HTERT RPE-1 (cell line): ENCODE results near the gene B4GALT5.
"Not testable (repeated sequence)": the region's sequence is repeated elsewhere in the genome, so short reads cannot be mapped to it uniquely, and the experiment has no call there.

Experiments used
- in situ Hi-C: fragments of 300-500 bp; cut with MboI; formaldehyde crosslinking; loops from 4 replicates; pipeline ENCODE4 v1.14.3; 2020; ENCODE audit warnings: low sequenced_read_pairs

Gene B4GALT5, protein sequence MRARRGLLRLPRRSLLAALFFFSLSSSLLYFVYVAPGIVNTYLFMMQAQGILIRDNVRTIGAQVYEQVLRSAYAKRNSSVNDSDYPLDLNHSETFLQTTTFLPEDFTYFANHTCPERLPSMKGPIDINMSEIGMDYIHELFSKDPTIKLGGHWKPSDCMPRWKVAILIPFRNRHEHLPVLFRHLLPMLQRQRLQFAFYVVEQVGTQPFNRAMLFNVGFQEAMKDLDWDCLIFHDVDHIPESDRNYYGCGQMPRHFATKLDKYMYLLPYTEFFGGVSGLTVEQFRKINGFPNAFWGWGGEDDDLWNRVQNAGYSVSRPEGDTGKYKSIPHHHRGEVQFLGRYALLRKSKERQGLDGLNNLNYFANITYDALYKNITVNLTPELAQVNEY

DNA sequence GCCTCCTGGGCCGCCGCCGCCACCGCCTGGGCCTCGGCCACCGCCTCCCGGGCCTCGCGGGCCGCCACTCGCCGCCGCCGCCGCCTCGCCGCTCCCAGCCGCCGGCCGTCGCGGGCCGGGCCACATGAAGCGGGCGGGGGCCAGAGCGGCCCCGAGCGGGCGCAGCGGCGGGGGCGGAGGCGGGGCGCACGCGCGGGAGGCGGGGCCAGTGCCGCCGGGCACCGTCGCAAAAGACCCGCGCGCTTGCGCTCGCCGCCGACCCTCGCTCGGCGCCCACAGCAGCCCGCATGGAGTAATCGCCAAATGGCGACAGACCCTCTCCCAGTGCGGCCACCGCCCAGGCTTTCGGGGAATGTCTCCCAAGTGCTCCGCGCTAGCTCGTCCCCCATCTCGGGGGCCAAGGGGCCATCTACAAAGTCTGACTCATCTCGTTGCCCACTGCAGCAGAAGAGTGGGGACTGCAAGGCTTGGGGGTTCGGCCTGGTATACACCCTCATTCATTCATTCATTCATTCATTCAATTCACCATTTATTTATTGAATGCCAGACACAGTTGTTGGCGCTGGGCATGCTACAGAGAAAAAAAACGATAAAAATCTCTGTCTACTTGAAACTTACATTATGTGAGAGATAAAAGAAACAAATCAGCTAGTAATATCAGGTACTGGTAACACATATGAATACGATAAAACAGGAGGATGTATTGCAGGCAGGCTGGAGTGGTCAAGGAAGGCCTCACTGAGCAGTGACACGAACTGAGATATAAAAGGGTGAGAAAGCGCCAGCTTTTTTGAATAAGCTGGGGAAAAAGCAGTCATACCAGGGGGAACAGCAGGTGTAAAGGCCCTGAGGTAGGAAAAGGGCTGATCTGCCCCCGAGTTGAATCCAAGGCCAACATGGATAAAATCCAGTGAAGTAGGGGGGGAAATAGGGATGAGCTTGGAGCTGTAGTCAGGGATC, at the start of gene B4GALT5:
Gene B4GALT5 (minus strand): TSS at position 126 of the 960 bp plus-strand sequence. CDS start 188 bp downstream, outside the sequence.
- in situ Hi-C loops: no loop called here

DNA sequence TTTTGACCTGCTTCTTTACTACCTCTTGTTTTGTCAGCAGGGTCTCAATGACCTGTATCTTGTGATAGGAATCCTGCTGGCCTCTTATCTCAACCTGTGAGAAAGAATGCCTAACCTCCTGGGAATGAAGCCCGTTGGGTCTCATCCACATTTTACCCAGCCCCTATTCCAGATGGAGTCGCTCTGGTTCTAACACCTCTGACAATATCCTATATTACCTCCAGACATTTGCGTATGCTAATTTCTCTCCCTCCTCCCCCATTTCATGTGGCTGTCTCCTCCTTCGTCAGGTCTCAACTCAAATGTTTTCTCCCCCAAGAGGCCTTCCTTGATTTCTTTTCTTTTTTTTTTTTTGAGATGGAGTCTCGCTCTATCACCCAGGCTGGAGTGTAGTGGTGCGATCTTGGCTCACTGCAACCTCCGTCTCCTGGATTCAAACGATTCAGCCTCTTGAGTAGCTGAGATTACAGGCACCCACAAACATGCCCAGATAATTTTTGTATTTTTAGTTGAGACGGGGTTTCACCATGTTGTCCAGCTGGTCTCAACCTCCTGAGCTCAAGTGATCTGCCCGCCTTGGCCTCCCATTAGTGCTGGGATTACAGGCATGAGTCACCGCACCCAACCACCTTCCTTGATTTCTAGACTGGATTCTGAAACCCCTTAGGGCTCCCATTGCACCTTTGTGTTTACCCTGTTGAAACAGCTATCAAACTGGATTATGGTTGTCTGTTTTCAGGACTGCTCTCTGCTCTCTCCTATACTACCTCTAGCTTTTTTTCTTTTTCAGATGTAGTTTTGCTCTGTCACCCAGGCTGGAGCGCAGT, 49.5 kb upstream of the B4GALT5 start:
- in situ Hi-C loops: no loop called here

DNA sequence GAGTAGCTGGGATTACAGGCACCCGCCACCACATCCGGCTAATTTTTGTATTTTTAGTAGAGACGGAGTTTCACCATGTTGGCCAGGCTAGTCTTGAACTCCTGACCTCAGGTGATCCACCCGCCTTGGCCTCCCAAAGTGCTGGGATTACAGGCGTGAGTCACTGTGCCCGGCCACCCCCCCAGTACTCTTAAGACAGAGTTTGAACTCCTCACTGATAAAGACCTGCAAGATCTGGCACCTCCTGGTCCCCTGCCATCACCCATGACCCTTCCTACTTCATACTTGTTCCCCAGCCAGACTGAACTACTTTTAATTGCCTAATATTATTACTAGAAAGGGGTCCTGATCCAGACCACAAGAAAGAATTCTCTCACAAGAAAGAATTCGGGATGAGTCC, 48.2 kb upstream of the B4GALT5 start:
- in situ Hi-C loops: not testable (repeated sequence)

DNA sequence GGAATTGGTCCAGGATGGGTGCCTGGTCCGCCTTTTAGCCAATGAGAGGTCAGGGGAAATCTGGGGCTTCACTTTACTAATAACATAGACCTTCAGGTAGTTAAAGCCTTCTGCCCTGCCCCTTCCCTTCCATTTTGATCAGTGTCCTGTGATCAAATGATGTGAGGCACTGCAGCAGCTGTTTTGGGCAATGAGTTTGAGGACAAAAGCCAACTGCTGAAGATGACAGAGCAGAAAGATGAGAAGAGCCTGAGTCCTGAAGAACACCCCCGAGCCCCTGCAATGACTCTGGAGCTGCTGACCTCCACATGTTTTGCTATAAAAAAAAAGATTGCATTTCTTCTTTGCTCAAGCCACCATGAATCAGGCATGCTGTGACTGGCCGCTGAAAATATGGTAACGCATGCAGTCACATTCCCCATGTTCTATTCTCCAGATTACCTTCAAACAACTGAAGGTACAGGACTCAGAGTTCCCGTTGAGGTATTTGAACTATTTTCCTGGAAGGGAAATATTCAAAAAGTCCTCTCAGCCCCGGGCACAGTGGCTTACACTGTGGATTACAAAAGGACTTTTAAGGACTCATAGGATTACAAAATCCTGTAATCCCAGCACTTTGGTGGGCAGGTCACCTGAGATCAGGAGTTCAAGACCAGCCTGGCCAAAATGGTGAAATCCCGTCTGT, 45.7 kb upstream of the B4GALT5 start:
- in situ Hi-C loops: no loop called here

DNA sequence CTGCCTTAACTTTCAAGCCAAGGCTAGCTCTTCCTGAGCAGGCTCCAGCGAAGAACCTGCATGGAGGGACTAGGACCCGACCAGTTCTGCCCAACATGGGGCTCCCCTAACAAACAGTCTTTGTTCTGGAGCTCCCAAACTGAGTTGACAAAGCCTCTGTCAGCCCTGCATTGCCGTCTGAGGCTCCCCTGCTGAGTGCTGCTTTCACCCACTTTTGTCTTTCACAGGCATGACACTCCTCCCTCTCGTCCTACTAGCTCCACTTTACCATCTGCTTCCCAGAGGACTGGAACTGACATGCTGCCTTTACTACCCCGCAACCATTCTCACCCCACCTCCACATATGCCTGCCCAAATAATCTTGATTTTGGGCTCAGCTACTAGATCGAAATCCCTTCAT, 45.1 kb upstream of the B4GALT5 start:
- in situ Hi-C loops: no loop called here

DNA sequence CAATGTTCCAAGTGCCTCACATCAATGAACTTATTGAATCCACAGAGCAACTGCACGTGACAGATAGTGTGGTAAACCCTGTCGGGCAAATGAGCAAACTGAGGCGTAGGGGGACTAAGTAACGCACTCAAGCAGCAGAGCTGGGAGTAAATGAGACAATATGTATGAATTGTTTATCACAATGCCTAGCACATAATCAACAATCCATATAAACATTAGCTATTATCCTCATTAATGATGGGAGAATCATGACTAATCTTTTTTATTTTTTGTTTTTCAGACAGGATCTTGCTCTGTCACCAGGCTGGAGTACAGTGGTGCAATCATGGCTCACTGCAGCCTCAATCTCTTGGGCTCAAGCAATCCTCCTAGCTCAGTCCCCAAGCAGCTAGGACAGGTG, 43.9 kb upstream of the B4GALT5 start:
- in situ Hi-C loops: no loop called here

DNA sequence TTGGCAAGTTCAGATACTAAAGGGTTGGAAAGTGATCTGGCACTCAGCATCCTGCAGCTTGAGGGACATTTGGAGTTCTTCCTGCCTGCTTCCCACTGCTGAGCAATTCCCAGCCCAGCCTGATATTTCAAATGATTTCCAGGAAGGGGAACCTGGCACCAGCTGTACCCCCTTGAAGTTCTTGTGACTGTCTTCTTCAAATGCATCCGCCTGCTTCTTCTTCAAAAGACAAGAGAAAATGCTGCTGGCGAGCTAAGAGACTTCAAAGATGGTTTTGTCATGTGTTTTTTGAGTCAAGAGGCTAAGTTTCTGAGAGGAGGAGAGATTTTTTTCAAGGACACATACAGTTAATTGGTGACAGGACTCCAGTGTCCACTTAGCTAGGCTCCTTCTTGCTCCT, 42.6 kb upstream of the B4GALT5 start:
- in situ Hi-C loops: no loop called here

DNA sequence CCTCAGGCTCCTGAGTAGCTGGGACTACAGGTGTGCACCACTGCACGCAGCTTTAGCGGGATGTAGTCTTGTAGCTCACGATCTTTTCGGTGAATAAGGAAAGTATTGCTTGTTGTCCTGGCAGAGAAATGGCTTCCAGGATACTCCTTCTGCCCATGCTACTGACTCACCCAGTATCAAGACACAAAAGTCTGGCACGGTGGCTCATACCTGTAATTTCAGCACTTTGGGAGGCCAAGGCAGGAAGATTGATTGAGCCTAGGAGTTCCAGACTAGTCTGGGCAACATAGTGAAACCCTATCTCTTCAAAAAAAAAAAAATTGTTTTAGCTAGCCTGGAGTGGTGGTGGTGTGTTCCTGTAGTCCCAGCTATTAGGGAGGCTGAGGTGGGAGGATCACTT, 40.9 kb upstream of the B4GALT5 start:
- in situ Hi-C loops: no loop called here

DNA sequence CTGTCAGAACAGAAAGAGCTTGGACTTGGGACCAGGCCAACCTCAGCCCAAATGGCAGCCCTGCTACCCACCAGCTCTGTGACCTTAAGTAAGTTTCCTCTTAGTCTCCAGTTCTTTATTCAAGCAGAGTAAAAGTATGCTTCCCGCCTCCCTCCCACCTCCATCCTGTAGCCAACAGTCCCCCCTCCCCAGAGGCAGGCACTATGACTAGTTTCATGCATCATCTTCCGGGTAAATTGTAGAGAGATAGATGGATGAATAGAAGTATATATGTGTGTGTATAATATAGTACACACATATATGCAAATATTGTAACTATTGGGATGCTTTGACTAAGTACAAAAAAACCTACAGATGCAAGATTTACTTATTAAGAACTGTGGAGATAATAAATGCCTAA, 39.5 kb upstream of the B4GALT5 start:
- in situ Hi-C loops: no loop called here

DNA sequence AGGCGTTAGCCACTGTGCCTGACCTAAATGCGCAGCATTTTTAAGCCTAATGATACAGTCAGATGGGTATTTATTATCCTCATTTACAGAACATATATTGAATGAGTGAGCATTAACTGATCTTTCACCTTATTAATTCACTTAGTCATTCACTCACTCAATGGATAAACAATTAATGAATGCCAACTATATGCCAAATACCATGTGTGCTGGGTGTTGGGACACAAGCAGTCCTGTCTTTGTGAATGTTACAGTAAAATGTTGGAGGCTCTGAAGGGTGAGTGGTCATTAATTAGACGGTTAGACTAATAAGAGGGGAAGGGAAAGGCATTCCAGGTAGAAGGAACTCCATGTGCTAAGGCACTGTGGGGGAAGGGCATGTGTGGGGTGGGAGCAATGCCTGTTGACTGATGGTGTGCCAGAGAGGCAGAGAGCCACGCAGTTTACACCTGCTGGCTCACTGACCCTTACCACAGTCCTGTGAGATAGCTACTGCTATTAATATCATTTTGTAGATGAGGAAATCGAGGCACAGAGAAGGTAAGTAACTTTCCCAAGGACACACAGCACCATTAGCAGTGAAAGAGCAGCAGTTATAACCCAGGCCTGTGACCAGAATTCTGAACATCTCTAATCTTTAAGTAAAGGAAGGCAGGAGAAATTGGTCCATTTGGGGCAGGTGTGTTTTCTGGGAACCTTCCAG, 38.7 kb upstream of the B4GALT5 start:
- in situ Hi-C loops: no loop called here

DNA sequence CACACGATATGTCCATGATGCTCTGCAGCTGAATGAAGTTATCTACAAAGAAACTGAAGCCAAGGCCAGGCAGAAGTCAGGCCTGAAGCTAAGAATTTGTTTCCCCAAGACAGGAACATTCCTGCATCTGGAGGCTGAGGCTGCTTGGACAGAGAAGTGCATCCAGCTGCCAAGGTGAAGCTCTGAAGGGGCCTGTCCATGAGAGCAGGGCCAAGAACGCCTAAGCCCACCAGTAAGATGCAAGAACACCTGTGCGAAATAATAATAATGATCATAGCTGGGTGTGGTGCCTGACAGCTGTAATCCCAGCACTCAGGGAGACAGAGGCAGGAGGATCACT, 37.7 kb upstream of the B4GALT5 start:
- in situ Hi-C loops: no loop called here

DNA sequence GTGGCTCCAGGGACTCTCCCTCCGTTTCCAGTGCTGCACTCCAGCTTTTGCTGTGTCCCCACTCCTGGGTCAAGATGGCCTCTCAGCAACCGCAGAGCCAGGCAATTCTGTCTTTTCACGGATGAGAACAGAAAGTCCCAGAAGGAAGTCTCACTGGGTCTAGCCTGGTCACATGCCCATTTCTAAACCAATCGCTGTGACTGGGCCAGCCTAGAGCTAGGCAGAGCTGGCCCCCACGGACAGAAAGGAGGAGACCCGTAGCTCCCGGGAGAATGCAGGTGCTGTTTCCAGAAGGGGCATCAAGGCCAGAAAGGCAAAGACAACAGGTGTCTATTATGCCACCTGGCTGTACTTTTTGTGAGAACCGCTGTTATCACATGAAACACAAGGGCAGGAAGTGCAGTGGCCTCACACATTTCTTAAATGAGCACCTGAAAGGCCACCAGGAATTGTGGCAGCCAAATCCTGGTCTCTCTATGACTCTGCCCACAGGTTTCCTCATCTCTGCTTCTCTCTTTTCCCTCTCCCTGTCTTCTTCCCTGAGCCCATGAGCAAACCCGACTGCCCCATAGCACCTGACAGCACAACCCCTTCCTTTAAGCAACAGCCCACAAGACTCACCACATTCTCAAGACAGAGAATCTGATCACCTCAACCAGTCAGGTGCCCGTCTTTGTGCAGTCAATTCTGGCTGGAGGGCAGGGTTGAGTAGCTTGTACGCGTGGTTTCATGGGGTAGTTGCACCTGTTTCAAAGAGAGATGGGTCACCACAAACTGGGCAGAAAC, 37.1 kb upstream of the B4GALT5 start:
- in situ Hi-C loops: no loop called here

DNA sequence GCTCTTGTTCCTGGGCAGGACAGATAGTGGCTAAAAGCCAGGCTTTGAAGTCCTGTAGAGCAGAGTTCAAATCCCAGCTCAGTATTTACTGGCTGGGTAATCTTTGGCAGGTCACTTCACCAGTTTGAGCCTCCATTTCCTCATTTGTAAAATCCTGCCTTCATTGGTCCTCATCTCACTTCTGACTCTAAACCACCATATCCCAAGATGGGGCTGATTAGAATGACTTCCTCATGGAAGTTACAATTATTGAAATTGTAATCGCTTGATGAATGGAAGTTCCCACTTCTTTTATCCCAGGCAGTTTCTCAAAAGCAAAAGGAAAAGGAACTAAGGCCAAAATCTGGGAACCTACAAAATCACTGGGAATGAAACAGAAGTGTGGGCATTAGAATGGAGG, 35.9 kb upstream of the B4GALT5 start:
- in situ Hi-C loops: no loop called here

DNA sequence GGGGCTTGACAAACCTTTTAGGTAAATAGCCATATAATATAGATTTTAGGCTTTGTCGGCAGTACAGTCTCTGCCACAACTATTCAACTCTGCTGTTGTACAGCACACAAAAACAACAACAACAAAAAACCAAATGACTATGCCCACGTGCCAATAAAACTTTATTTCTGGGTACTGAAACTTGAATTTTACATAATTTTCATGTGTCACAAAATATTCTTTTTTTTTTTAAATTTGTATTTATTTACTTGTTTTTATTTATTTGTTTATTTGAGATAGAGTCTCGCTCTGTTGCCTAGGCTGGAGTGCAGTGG, 34.8 kb upstream of the B4GALT5 start:
- in situ Hi-C loops: no loop called here

DNA sequence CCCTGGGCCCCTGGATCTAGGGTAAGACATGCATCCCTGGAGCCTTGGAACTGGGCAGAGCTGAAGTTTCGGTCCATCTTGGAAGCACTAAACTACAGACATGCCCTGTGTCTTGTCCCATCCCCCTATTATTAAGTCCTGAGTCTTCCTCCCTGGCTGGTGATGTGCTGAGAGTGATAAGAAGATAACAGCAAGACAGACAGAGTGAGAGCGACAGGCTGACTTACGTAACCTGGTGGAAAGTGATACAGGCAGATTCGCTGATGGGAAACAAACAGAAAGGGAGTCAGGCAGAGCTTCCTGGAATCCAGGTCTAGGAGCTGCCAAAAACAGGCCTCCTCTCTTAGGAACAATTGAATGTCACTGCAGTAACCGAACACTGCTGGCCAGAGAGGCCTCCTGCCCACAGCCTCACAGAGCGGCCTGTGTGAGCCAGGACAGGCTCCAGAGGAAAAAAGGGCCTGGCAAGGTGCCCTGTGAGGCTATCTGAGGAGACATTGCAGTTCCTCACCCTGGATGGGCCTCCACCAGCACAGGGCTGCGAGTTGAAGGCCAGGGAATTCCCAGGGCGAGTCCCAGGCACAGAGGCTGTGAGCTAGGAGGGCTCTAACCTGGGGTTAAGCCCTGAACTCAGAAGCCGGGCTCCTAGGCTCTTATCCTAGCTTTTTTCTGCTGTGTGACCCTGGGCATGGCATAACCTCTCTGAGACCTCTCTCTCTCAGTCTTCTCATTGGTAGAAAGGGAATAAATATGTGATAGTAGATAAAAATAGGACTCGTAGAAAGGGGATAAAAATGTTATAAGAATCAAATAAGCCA, 34.2 kb upstream of the B4GALT5 start:
- in situ Hi-C loops: no loop called here

DNA sequence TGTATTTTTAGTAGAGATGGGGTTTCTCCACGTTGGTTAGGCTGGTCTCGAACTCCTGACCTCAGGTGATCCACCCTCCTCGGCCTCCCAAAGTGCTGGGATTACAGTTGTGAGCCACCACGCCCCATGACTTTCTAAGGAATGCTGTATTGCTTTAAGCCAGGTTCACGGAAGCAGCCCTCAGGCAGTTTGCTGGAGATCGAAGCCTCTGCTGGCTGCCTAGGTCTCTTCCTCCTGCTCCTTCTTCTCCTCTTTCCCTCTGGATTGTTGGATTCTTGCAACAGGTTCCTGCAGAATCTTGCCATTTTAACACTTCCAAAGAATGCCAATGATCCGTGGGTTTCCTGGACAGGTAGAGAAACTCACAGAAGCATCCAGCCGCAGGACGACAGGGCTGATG, 29.3 kb upstream of the B4GALT5 start:
- in situ Hi-C loops: no loop called here

DNA sequence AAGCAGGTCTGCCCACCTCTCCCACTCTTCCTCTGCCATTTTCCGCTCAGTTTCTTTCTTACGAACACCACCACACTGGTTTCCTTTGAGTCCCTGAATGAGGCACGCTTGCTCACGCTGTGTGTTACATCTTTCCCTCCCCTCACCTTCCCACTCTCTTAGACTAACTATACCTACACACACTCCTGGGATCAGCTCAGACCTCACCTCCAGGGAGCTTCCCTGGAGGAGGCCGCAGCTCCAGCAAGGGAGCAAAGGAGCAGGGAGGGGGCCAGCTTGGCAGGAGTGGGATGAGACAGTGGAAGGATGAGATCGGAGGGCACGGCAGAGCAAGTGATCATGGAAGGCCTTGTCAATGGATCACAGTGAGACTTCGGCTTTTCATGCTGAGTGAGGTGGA, 28.3 kb upstream of the B4GALT5 start:
- in situ Hi-C loops: no loop called here

DNA sequence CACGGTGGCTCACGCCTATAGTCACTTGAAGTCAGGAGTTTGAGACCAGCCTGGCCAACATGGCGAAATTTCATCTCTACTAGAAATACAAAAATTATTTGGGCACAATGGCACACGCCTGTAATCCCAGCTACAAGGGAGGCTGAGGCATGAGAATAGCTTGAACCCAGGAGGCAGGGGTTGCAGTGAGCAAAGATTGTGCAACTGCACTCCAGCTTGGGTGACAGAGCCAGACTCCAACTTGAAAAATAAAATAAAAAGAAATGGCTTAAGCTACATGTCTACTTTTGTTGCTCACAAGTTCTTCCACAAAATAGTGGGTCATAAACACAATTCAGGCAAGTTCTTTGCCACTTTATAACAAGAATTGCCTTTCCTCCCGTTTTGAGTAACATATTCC, 27.1 kb upstream of the B4GALT5 start:
- in situ Hi-C loops: no loop called here

DNA sequence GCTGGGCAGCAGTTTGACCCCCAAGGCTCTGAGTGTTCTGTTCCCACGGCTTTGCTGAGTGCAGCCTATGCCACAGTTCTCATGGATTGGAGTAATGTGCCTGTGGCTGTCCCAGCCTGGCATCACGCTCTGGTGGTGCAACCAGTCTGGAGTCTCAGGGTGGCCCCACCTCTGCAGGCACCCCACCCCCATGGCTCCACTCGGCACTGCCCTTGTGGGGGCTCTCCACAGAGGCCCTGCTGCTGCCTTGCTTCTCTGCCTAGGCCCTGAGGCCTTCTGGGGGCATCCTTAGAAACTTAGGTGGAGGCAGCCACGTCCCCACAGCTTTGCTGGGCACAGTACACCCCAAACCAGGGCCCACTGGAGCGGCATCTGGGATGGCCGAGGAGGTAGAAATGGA, 25.4 kb upstream of the B4GALT5 start:
- in situ Hi-C loops: no loop called here
